Posterior cingulate gyrus (tissue), 11 donors: ENCODE results near the gene RCSD1.
"Not testable (repeated sequence)": the region's sequence is repeated elsewhere in the genome, so short reads cannot be mapped to it uniquely, and the experiment has no call there.

Source experiments
- DNase-seq, 10 donors: peaks; one replicate each; pipeline versions ENCODE4 v3.0.0 to v3.0.0-alpha.2; 2020 to 2021; ENCODE audit warnings: mixed read lengths in 3 of 10
- intact Hi-C: fragments of 100-400 bp; cut with DNase I; formaldehyde crosslinking; loops from one replicate; pipeline ENCODE4 v1.15.1; 2023

The RCSD1 gene, protein sequence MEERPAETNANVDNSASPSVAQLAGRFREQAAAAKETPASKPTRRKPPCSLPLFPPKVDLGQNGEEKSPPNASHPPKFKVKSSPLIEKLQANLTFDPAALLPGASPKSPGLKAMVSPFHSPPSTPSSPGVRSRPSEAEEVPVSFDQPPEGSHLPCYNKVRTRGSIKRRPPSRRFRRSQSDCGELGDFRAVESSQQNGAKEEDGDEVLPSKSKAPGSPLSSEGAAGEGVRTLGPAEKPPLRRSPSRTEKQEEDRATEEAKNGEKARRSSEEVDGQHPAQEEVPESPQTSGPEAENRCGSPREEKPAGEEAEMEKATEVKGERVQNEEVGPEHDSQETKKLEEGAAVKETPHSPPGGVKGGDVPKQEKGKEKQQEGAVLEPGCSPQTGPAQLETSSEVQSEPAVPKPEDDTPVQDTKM

GRCh38 chr1:167629681-167630567 lies at the start of gene RCSD1:
Gene RCSD1, plus strand, starts transcription at chr1:167630232. Its CDS starts 192 bp downstream, at chr1:167630424.
- DNase-seq, result peak in 2 of 10 donors; percentile 75 to 81
- intact Hi-C loops, result no loop called here

DNA sequence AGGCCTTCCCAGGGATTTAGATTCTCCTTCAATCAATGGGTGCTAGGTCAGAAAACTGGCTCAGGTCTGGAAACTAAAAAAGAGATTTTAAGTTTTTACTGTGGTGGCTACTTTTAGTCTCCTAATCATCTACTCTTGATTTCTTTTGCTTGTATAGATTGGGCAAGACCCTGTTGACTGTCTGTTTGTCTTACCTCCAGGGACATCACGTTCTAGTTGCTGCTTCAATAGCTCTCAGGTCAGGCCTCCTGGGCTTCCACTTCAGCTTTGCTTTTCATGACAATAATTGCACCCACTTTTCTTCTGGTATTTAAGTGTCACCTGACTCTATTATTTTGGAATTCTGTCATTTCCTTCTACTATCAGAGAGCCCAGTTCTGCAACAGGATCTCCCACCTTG lies 48.0 kb upstream of the RCSD1 start:
- intact Hi-C loops, result no loop called here
- DNase-seq, result no peak

DNA sequence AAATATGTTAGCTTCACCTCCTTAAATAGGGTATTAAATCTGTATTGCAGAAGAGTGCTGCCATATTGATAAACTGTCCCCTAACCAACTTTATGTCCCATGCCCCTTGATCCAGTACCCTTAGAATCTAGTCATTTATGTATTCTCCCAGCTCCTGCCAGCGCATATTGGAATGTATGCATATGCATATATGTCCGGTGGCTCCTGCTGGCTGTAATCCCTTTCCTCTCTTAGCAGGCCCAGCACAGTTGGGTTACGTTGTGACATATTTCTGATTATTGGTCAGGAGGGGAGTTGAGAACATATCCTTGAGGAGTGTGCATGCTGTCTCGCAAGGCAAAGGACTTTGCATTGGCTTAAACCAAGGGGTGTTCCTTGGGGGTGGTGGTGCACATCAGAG lies 47.3 kb upstream of the RCSD1 start:
- DNase-seq, result no peak

GRCh38 chr1:167584581-167584980 lies 45.5 kb upstream of the RCSD1 start:
- intact Hi-C loops, result no loop called here
- DNase-seq, result no peak

More for the DNA sequence above, 47.3 kb upstream of the RCSD1 start:
- intact Hi-C loops, result no loop called here

DNA sequence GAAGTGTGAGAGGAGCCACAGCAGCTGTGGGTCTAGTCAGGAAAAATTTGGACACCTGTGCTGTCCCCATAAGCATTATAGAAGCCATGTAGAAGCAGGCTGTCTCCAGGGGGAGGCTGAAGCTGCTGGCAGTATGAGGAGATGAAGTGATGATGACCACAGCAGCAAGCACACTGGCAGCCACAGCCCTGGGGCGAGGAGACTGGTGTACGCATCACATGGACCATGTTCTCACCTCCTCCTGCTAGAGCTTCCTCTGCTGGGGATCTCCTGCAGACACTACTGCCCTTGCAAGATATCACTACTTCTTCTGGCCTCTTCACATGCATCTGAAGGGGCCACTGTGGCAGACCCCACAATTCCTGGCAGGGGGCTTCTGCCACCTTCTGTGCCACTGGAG lies 42.7 kb upstream of the RCSD1 start:
- intact Hi-C loops, result no loop called here

GRCh38 chr1:167587872-167588271 lies 42.2 kb upstream of the RCSD1 start:
- no peak for DNase-seq
- intact Hi-C loops, result no loop called here

More for the DNA sequence above, 42.7 kb upstream of the RCSD1 start:
- DNase-seq, result no peak

DNA sequence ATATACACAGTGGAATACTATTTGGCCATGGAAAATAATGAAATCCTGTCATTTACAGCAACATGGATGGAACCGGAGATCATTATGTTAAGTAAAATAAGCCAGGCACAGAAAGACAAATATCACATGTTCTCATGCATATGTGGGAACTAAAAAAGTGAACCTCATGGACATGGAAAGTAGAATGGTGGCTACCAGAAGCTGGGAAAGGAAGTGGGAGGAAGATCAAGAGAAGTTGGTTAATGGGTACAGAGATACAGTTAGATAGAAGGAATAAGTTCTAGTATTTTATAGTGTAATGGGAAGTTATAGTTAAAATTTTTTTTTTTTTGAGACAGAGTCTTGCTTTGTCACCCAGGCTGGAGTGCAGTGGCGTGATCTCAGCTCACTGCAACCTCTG lies 41.7 kb upstream of the RCSD1 start:
- intact Hi-C loops, result no loop called here

GRCh38 chr1:167592475-167592874 lies 37.6 kb upstream of the RCSD1 start:
- no peak for DNase-seq
- intact Hi-C loops, result no loop called here

More for the DNA sequence above, 41.7 kb upstream of the RCSD1 start:
- no peak for DNase-seq

DNA sequence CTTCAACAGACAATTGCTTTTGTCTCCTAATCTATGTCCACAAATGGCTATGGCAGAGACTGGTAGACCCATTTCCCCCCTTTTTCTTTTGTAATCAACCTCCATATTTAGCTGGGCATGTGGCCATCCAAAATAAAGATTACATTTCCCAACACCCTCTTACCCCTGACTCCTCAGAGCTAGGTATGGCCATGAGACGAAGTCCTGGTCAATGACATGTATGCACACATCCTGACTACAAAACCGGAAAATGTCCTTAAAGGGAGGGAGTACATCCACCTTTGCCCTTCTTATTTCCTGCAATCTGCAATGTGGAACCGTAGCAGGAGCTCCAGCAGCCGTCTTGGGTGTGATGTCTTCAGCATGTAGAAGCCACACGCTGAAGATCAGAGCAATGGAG lies 36.2 kb upstream of the RCSD1 start:
- DNase-seq, result no peak
- intact Hi-C loops, result no loop called here

GRCh38 chr1:167594822-167595221 lies 35.2 kb upstream of the RCSD1 start:
- DNase-seq, result peak in 2 of 10 donors; percentile 21 to 30
- intact Hi-C loops, result no loop called here

- intact Hi-C loops, result loop anchor here (2.0 kb wide), 1 partner anchor 89 kb away; no protein-coding TSS in a partner anchor
- DNase-seq, result no peak
These were observed 30.0 kb upstream of the RCSD1 start for GRCh38 chr1:167599957-167600581.

DNA sequence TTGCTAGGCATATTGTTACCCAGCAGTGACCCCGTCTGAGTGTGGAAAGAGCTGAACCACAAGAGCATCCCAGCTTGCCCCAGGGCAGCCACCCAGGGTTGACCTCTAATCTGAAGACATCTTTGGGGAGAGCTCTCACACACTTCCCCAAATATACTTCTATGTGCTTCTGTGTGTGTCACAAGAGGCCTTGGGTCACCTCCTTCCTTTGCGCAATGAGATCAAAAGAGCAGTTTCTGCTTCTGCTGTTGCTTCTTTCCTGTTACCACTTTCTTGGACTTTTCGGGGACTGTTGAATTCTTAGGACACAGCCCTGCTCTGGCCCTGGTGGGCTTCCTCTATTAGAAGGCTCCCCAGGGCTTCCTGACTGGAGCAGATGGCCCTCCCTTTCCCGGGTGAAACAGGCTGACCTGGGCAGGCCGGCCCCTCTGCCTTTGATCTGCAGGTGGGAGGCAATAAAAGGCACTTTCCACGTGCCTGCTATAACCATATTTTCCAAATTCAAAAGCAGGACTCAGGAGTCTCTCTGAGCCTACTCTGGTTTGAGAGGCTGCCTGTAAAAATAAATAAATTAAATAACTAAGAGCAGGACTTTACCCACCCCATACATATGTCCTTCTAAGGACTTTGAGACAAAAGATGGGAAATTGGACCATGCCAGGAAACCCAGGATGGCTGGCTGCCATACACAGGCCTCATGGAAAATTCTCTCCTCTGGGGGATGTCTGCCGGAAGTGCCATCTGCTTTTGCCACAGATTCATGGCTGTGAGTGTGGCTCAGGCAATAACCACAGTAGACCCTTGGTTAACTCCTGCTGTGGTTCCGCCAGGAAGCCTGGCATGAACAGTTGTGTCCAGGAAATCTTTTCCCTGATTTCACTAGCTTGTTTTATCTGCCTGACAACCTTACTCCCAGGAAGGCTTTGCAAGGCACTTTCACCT lies 28.3 kb upstream of the RCSD1 start:
- DNase-seq, result no peak
- intact Hi-C loops, result loop anchor here (2.0 kb wide), 1 partner anchor 87 kb away; no protein-coding TSS in a partner anchor

- intact Hi-C loops, result no loop called here
- no peak for DNase-seq
These were observed 27.2 kb upstream of the RCSD1 start for GRCh38 chr1:167602840-167603239.

GRCh38 chr1:167605576-167605975 lies 24.5 kb upstream of the RCSD1 start:
- no peak for DNase-seq
- intact Hi-C loops, result no loop called here

DNA sequence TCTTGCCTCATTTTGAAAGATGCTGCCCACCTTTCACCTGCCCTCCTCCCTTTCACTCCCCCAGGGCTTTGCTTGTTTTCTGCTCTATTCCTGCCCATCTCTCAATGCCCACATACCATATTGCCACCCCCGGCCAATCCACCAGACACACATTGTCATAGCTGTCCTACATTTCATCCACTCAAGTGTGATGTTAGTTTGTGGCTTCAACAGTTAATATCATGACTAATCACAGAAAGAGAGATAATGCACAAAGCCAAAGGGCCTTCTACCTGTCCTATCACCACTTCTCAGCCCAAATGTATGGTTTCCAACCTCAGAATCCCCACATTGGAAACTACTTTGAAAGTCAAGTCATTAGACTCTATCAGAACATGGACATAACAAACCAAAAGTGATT lies 18.0 kb upstream of the RCSD1 start:
- intact Hi-C loops, result no loop called here

DNA sequence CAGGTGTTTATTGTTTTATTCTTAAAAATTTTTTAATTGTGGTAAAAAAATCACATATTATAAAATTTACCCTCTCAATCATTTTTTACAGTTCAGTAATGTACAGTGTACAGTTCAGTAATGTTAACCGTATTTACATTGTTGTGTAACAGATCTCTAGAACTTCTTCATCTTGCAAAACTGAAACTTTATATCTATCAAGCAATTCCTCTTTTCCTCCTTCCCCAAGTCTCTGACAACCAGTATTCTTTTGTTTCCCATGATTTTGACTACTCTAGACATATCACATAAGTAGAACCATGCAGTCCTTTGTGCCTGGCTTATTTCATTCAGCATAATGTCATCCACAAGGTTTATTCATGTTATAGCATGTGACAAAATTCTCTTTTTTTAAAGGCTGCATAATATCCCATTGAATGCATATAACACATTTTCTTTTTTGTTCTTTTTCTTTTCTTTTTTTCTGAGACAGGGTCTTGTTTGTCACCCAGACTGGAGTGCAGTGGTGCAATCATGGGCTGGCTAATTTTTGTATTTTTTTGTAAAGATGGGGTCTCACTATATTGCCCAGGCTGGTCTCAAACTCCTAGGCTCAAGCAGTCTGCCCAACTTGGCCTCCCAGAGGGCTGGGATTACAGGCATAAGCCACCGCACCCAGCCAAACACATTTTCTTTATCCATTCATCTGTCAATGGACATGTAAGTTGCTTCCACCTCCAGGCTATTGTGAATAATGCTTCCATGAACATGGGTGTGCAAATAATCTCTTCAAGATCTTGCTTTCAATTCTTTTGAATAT lies 17.2 kb upstream of the RCSD1 start:
- intact Hi-C loops, result no loop called here
- no peak for DNase-seq

More for the DNA sequence above, 18.0 kb upstream of the RCSD1 start:
- no peak for DNase-seq

DNA sequence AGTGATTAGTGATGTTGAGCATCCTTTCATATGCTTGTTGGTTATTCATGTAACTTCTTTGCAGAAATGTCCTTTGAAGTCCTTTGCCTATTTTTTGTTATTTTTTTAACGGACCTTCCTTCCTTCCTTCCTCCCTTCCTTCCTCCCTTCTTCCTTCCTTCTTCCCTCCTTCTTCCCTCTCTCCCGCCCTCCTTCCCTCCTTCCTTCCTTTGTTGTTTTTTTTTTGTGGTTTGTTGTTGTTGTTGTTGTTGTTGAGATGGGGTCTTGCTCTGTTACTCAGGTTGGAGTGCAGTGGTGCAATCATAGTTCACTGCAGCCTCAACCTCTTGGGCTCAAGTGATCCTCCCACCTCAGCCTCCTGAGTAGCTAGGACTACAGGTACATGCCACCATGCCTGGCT lies 16.0 kb upstream of the RCSD1 start:
- DNase-seq, intact Hi-C loops: not testable (repeated sequence)

GRCh38 chr1:167614851-167615250 lies 15.2 kb upstream of the RCSD1 start:
- intact Hi-C loops, result no loop called here
- no peak for DNase-seq

DNA sequence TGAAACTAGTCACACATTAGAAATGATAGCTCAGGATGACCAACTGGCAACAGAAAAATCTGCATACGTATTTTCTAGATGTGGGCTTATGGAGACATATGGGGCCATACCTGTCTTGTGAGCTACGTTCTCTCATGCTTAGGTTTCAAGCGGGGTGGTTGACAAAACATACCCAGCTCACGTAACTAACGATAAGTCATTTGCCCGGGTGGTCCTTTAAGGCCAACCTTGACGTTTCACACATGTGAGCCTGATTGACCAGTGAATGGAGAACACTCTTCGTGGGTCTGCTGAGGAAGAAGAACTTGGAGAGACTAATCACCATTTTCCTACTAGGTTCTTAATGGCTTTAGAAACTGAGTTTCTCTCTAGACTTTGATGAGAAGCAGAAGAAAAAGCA lies 13.5 kb upstream of the RCSD1 start:
- intact Hi-C loops, result no loop called here
- DNase-seq, result no peak
